Measurements from ENCODE around the gene CBX2.

CBX2 gene

DNA sequence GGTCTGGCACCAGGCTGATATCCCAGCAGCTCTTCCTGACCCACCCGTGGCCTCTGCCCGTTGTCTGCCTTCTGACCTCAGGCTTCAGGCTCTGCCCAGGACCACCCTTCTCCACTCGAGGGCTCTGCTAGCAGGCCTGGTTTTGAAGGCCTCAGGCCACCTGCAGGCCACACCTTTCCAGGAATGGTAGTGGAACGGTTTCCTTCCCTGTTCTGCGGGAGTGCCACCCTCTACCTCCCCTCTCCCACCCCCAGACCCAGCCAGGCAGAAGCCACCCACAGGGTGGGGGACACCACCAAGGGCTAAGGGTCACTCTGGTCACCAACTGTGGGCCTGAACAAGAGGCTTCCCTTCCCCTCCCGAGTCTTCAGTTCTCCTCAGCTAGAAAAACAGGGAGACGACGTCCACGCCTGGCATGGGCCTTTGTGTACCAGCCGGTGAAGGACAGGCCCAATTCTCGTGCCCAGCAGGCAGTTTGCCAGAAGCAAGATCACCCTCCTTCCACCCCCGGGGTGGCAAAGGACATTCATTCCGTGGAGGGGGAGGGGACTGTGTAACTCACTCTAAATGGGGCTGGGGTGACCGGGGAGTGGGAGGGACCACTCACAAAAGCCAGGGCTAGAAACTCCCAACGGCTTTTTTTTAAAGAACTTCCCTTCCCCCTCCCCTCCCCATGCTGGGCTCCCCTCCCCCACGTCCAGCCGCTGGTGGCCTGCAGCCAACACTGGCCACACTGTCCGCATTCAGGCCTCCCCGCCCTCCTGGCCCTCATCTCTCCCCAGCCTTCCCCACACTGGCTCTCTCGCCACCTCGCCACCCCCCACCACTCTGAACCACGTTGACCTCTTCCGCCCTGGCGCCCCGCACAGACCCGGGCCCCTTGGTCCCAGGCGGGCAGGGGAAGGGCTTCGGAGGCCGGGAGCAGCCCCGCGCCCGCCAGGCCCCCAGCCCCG is 53.6 kb downstream of the CBX2 start:
- DNase-seq = no peak

DNA sequence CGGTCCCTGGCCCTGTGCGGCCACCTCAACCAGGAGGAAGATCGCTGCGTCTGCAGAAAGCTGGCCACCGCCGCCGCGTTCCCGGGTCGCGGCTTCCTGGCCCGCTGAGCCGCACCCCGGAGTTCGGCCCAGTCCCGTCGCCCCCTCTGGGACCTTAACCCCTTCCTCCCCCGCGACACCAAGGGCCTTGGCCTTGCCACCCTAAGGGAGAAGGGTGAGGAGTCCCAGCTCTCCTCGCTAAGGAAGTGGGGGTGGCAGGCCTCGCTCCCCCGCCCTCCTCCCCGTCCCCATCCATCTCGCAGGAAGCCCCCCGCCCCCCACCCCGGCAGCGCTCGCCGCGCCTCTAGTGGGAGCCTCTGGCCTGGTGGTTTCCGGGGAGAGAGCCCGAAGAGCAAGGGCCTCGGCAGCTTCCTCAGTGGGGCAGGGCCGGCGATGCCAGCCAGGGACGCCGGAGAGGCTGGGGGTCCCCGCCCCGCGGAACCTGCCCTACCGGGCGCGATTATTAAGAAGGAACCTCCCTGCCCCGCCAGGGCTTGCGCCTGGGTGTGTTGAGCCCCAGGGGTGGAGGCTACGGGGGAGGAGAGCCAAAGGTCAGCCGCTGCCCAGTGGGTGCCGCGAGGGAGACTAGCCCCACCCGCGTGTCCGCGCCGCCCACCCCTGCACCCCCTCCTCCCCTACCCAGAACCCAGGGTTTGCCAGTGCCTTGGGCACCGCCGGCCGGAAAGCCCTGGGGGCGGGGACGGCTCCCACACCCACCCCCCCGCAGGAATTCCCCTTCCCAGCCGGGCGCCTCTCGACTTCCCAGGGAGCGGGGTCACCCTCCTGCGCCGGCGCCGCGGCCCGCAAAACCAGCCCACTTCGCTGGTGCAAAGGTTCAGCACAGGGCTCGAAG is 54.5 kb downstream of the CBX2 start:
- no peak for DNase-seq

- no peak for DNase-seq
Measured at GRCh38 chr17:79833110-79833450, 55.1 kb downstream of the CBX2 start.

- no peak for DNase-seq
Measured at GRCh38 chr17:79833744-79834564, 56.0 kb downstream of the CBX2 start.

DNA sequence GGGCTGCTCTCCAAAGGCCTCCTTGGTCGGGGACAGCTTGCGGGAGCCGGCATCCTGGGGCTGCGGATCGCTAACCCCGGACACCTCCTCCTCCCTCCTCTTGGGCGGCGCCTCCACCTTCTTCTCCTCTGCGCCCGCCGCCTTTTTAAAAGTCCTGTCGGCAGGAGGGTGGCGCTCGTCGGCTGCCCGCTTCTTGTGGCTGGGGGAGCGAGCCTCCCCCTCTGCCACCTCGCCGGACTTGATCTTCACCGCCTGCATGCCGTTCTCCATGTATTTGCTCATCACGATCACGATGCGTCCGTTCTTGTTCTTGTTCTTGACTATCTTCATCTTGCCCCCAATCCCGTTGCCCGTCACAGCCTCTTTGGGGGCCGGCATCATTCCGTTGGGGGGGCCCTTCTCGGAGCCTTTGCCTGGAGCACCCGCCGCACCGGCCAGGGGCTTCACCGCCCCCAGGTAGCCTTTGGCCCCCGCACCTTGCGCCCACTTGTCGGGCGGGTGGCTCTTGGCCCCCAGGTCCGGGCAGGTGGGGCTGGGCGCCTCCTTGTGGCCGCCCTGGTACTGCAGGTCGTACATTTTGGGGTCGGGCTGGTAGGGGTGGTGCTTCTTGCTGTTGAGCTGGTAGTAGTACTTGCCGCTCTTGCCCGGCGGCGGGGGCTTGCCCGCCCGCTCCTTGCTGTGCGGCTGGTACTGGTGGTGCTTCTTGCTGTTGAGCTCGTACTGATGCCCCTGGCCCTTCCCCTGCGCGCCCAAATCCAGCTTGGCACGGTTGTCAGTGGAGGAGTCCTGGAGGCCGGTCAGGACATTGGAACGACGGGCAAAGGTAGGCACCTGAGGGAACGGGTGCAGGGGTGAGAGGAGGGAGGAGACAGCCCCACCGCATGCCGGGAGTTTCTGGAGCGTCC is 56.9 kb downstream of the CBX2 start:
- no peak for DNase-seq

- no peak for DNase-seq
Measured at GRCh38 chr17:79835470-79835899, 57.5 kb downstream of the CBX2 start.

GRCh38 chr17:79835953-79836509 is 58.1 kb downstream of the CBX2 start:
- no peak for DNase-seq

DNA sequence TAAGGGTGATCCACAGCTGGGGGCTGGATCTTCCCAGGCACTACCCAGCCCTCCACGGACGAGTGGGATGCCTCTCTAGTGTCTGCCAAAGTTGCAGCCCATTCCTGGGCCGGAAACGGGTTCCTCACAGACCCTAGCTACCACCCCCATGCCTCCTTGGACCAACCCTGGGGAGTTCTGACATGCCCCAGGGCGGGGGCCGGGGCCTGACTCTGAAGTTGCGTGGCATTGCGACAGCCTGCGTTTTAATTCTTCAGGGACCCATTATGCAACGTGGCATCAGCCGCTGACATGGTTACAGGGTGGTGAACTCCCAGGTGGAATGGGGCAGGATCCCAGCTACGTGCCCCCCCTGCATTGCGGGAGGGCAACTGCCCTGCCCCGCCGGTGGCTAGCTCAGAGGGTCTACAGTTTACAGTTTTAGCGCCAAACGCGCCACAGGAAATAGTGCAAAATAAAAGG is 58.6 kb downstream of the CBX2 start:
- peak; percentile 43 for DNase-seq

DNA sequence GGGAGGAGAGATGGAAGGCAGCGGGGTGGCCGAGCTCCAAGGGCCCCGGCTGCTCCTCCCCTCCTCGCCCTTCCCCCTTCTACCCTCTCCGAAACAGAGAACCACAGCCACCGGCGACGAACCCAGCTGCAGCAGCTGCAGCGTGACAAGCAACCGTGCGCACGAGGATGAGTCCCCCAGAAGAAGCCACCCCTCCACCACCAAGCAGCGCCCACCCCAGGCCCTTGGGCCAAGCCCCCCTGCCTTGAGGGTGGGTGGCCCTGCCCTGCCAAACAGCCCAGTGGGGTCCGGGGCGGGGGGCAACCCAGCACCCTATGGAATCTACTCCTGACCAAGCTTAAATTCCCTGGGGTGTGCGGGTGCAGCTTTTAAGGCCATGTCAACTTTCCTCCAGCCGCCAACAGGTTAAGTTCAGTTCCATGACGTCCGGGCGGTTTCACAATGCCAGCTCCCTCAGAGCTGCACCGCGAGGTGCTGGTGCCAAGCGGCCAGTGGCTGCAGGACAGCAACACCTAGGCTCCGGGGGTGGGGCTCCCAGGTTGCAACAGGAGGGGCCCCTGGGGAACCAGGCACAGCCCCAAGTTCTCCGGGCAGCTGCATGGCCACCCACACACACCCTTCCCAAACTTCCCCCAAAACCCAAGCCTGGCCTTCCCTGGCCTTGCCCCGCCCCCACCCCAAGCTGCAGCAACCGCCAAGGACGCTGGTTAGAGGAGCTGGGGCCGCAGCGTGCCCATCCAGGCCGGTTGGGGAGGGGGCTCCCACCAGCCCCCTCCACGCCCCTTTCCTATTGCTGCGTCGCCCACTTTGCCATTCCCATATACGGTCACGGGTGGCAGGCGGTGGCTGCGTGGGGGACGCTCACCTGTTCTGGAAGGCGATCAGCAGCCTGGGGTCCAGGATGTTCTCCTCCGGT is 59.3 kb downstream of the CBX2 start:
- DNase-seq = peak; percentile 54
